Testis (tissue), 3 donors: ENCODE data around the gene CARMIL3. TPM values are rescaled to one million over a fixed set of nuclear protein-coding genes. Genes with fewer than 3 reads are reported as not detected.

Experiments
- DNase-seq: peaks from one replicate; pipeline ENCODE4 v3.0.0-alpha.2; 2019
- H3K27ac ChIP-seq, 2 donors: fragments of 200-600 bp; sonication (generic); one replicate each; pipeline ENCODE4 v1.5.1; 2019
- H3K27me3 ChIP-seq: fragments of 200-600 bp; sonication (generic); one replicate; pipeline ENCODE4 v1.5.1; 2019
- H3K36me3 ChIP-seq: fragments of 200-600 bp; sonication (generic); one replicate; pipeline ENCODE4 v1.5.1; 2017; ENCODE audit warnings: low read depth; ENCODE audit errors: missing control alignments
- H3K4me1 ChIP-seq: fragments of 200-600 bp; sonication (generic); one replicate; pipeline ENCODE4 v1.5.1; 2019
- H3K4me3 ChIP-seq, 2 donors: fragments of 200-600 bp; sonication (generic); one replicate each; pipeline ENCODE4 v1.5.1; 2017 to 2019
- H3K9me3 ChIP-seq: fragments of 200-600 bp; sonication (generic); one replicate; pipeline ENCODE4 v1.5.1; 2017
- POLR2A ChIP-seq: fragments of 450-650 bp; IDR thresholded peaks from one replicate; pipeline ENCODE4 v1.6.1; 2017; ENCODE audit warnings: antibody characterized with exemption, mild to moderate bottlenecking, moderate library complexity
- WGBS, 2 donors: methylation state at CpG; one replicate each; pipeline ENCODE4 v1.1.5; 2018; 5-methylcytosine and 5-hydroxymethylcytosine counted together
- intact Hi-C: fragments of 100-400 bp; cut with DNase I; formaldehyde crosslinking; loops from one replicate; pipeline ENCODE4 v1.15.1; 2023; ENCODE audit warnings: low total_unique reads
- polyA plus RNA-seq: library from polyadenylated mRNA; stranded (reverse); fragments of 350-450 nt; fragmentation: Illumina TruSeq; extraction: RNeasy Lipid Tissue Mini Kit (QIAGEN cat#74804); gene quantifications from one replicate; pipeline ENCODE4 v1.2.3, GENCODE V29; 2014; ENCODE audit warnings: low read depth, low replicate concordance; ENCODE audit not compliant: insufficient read depth
- total RNA-seq, 2 donors: library from RNA; depleted of rRNA; stranded (reverse); fragments of >200 nt; gene quantifications; one replicate each; pipeline ENCODE4 v1.2.3, GENCODE V29; 2016
- TF ChIP-seq, protein P1 (sequence below), 3 experiments: fragments of 450-650 bp in 2 of 3; fragments of 200-600 bp in 1 of 3; sonication (generic) in 1 of 3; IDR thresholded peaks; one replicate each; pipeline ENCODE4 v1.5.1; 2016 to 2019; ENCODE audit warnings: antibody characterized with exemption in 3 of 3, mild to moderate bottlenecking in 2 of 3, moderate library complexity in 1 of 3

Gene CARMIL3
- total and polyA plus RNA-seq, 3 donors from 2014 or later, result 6.8 to 8.6 (median 7.7) TPM

DNA sequence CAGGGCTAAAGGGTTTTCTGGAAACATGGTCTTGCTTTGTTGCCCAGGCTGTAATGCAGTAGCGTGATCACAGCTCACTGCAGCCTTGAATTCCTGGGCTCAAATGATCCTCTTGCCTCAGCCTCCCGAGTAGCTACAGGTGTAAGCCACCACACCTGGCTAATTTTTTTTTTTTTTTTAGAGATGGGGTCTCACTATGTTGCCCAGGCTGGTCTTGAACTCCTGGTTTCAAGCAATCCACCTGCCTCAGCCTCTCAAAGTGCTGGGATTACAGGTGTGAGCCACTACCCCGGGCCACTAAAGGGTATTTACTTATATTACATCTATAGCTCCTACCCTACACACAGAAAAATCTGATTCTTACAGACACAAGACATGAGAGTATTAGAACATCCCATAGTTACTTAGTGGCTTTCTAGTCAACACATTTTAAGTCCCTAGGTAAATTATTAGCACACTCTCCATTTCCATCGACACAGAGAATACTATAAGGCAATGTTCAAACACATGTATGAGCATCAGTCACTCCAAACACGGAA is 56.6 kb downstream of the CARMIL3 start:
- no peaks in the 10 kb centered on the region for H3K9me3 ChIP-seq
- no peak overlapping the region for H3K27ac ChIP-seq
- H3K27me3 ChIP-seq, result no peaks in the 10 kb centered on the region
- 52 to 59% methylated on average over 5 of the region's 5 CpGs for WGBS, 2 donors
- TF ChIP-seq POLR2A, result no peak
- TF ChIP-seq, protein P1, sequence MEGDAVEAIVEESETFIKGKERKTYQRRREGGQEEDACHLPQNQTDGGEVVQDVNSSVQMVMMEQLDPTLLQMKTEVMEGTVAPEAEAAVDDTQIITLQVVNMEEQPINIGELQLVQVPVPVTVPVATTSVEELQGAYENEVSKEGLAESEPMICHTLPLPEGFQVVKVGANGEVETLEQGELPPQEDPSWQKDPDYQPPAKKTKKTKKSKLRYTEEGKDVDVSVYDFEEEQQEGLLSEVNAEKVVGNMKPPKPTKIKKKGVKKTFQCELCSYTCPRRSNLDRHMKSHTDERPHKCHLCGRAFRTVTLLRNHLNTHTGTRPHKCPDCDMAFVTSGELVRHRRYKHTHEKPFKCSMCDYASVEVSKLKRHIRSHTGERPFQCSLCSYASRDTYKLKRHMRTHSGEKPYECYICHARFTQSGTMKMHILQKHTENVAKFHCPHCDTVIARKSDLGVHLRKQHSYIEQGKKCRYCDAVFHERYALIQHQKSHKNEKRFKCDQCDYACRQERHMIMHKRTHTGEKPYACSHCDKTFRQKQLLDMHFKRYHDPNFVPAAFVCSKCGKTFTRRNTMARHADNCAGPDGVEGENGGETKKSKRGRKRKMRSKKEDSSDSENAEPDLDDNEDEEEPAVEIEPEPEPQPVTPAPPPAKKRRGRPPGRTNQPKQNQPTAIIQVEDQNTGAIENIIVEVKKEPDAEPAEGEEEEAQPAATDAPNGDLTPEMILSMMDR (IDR thresholded peaks at IDR 0.05), result no peak
- no peak for DNase-seq
- H3K4me1 ChIP-seq, result no peaks in the 10 kb centered on the region
- no peak overlapping the region for H3K4me3 ChIP-seq
- intact Hi-C loops, result no loop called here
- no peaks in the 10 kb centered on the region for H3K36me3 ChIP-seq

DNA sequence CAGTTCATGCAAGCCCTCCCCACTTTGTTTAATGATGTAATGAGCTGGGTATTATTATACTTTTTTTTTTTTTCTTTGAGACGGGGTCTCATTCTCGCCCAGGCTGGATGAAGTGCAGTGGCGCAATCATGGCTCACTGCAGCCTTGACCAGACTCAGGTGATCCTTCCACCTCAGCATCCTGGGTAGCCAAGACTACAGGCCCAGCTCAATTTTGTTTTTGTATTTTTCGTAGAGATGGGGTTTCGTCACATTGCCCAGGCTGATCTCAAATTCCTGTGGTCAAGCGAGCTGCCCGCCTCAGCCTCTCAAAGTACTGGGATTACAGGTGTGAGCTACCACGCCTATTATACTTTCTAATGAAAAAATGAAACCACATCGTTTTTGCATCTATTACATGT is 58.3 kb downstream of the CARMIL3 start:
- 89 to 92% methylated on average over 9 of the region's 9 CpGs for WGBS, 2 donors
- Histone ChIP-seq H3K36me3 (no peaks in the 10 kb centered on the region), H3K4me1 (no peaks in the 10 kb centered on the region), H3K9me3 (no peaks in the 10 kb centered on the region), H3K4me3 (no peak overlapping the region), H3K27ac (no peak overlapping the region), H3K27me3 (no peaks in the 10 kb centered on the region)
- intact Hi-C loops, result no loop called here
- DNase-seq, result no peak
- no peak for TF ChIP-seq POLR2A
- TF ChIP-seq, protein P1 (IDR thresholded peaks at IDR 0.05), result no peak

DNA sequence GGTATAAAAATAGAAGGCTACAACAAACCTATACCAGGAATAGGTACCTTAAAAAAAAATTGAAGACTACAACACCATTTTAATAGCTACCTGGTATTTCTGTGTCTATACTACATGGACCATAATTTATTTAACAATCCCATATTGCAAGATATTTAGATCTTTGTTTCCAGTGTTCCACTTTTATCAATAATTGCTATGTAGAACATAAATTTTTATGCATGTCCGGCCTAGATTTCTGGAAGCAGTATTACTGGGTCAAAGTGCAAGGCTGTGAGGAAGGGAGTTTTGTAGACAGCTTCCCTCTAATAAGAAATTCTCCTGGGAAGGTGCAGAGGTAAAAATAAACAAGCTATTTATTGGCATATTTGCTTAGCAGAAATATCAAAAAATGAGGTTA is 58.7 kb downstream of the CARMIL3 start:
- no peak for DNase-seq
- Histone ChIP-seq H3K4me1 (peaks cover 3% of the 10 kb centered on the region), H3K27me3 (no peaks in the 10 kb centered on the region), H3K36me3 (no peaks in the 10 kb centered on the region), H3K9me3 (no peaks in the 10 kb centered on the region), H3K4me3 (no peak overlapping the region), H3K27ac (no peak overlapping the region)
- intact Hi-C loops, result no loop called here
- WGBS, 2 donors, result 29 to 44% methylated on average over 1 of the region's 1 CpG
- TF ChIP-seq, protein P1 (IDR thresholded peaks at IDR 0.05), result no peak
- no peak for TF ChIP-seq POLR2A

DNA sequence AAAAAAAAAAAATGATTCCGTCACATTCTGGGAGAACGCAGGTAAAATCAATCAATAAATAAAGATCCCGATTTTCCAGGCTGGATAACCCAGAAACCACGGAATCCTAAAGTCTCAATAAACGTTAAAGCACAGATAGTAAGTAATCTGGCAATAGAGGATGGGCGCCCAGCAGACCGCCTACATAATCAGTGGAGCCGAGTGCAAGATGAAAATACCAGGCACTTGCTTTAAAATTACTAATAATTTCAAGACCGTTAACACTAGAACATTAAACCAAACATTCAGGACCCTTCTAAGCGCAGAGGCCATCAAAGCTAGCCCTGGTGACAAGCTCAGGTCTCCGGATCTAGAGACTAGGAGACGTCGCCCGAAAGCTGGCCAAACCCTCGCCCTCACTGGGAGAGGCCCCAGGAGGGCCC is 61.6 kb downstream of the CARMIL3 start:
- Histone ChIP-seq H3K27ac (peak overlapping the region; percentile 99 to 100), H3K27me3 (no peaks in the 10 kb centered on the region), H3K4me1 (peaks cover 9% of the 10 kb centered on the region), H3K9me3 (no peaks in the 10 kb centered on the region), H3K36me3 (no peaks in the 10 kb centered on the region), H3K4me3 (peak overlapping the region; percentile 68 to 76)
- TF ChIP-seq, protein P1 (IDR thresholded peaks at IDR 0.05), result no peak
- no peak for TF ChIP-seq POLR2A
- peak; percentile 21 for DNase-seq
- intact Hi-C loops, result no loop called here
- 13 to 23% methylated on average over 10 to 15 of the region's 15 CpGs for WGBS, 2 donors
